ENCODE data around the gene CCDC196.

DNA sequence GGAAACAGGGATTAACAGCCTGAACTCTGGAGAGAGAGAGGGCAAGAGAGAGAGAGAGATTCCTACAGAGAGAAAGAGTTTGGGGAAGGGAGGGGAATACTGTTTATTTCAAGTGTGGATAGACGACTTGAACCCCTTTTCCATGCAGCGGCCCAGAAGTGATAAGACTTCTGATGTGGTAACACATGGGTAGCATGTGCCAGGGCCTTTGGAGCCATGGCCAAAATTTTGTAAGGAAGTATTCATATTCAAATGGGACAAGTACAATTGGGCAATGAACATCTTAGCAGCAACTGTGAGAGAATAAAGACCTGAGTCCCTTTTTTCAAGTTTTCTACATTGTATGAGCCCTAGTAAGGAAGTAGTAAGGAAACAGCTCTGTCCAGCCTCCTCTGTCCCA, 42.4 kb upstream of the CCDC196 start:
- TF ChIP-seq, protein P1, sequence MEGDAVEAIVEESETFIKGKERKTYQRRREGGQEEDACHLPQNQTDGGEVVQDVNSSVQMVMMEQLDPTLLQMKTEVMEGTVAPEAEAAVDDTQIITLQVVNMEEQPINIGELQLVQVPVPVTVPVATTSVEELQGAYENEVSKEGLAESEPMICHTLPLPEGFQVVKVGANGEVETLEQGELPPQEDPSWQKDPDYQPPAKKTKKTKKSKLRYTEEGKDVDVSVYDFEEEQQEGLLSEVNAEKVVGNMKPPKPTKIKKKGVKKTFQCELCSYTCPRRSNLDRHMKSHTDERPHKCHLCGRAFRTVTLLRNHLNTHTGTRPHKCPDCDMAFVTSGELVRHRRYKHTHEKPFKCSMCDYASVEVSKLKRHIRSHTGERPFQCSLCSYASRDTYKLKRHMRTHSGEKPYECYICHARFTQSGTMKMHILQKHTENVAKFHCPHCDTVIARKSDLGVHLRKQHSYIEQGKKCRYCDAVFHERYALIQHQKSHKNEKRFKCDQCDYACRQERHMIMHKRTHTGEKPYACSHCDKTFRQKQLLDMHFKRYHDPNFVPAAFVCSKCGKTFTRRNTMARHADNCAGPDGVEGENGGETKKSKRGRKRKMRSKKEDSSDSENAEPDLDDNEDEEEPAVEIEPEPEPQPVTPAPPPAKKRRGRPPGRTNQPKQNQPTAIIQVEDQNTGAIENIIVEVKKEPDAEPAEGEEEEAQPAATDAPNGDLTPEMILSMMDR (IDR thresholded peaks at IDR 0.05), result no peak
- TF ChIP-seq POLR2A (IDR thresholded peaks at IDR 0.05), result no peak
